GM18505 (cell line): ENCODE measurements around the gene TSGA10IP.

Source experiments
- ATAC-seq: cut with Tn5 transposase; IDR thresholded peaks from one replicate; pipeline ENCODE4 v1.9.1; 2021; ENCODE audit not compliant: unreplicated experiment
- POLR2A ChIP-seq: IDR thresholded peaks from 4 replicates; pipeline ENCODE4 v1.6.1; 2011; ENCODE audit warnings: borderline replicate concordance; ENCODE audit not compliant: insufficient read depth, insufficient read length; ENCODE audit errors: extremely low read depth

Gene TSGA10IP

DNA sequence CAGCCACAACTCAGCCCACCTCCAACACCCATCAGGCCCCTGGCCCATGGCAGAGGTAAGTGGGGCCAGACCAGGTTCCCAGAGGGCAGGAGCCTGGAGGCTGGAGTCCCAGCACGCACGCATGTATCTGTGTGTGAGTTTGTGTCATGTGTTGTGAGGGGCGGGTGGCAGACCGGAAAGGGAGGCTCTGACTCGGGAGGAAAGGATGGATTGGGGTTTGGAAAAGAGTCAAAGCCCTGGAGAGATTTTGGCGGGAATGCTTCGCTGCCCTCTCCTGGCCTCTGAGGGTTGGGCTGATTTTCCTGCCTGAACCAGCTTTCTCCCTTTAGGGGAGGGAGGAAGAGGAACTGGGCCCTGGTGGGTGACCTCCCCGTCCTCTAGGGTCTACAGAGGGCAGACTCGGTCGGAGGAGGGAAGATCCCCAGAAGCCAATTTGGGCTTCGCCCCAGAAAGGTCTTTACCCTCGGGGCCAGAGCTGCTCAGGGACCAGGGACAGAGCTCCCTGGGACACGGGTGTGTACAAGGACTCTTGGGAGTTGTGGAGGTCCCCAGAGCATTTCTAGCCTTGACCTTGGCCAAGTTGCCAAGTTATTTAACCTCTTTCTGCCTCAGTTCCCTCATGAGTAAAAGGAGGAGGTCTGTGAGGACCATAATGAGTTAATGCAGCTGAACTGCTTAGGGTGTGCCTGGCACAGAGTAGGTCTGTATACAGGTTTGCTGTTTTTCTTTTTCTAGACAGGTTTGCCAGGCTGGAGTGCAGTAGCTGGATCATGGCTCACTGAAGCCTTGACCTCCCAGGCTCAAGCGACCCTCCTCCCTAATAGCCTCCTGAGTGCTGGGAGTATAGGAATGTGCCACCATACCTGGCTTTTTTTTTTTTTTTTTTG is 33.4 kb upstream of the TSGA10IP start:
- no peak for TF ChIP-seq POLR2A
- ATAC-seq = no peak

DNA sequence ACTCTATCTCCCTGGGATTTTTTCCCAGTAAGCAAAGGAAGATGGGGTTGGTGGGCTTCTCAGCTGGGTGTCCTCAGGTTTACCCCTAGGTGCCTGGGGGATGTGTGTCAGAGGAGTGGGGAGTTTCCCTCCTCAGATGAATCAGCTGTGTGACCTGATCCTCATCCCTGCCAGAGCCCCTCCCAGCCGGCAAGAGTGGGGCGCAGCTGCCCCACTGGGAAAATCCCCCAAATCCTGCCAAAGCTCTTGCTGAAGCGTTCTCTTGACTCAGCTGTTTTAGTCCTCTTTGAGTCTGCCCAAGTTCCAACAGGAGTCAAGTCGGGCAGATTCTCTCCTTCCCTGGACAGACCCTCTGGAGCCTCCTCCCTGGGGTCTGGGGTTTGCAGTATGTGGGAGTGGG is 32.4 kb upstream of the TSGA10IP start:
- no peak for TF ChIP-seq POLR2A
- ATAC-seq = no peak

DNA sequence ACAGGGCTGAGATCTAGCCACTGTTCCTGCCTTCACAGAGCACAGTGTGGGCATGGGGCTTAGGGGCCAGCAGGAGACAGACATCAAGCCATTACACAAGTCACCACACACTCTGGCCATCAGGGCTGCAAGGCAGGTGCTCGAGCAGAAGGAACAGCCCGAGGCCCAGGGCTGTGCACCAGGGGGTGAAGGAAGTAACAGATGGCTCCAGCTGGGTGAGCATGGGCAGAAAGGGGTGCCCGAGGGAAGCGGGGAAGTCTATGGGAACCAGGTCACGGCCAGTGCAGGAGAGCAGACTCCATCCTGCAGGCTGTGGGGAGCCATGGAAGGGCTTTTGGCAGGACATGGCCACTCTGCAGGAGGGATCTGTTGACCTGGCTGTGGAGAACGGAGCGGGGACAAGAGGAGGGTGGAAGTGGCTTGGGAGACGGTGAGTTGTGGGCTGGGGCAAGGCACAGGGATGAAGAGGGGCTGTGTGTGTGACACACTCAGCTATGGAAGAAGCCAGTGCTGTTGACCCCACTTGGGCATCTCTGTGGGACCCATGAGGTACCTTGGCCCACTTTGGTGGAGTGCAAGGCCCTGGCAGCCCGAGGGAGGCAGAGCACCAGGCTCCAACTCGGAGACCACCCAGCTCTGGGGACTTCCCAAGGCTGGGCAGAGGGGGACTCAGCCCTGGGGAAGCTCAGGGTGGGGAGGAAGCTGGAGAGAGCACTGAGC is 30.0 kb upstream of the TSGA10IP start:
- no peak for TF ChIP-seq POLR2A
- ATAC-seq = no peak

DNA sequence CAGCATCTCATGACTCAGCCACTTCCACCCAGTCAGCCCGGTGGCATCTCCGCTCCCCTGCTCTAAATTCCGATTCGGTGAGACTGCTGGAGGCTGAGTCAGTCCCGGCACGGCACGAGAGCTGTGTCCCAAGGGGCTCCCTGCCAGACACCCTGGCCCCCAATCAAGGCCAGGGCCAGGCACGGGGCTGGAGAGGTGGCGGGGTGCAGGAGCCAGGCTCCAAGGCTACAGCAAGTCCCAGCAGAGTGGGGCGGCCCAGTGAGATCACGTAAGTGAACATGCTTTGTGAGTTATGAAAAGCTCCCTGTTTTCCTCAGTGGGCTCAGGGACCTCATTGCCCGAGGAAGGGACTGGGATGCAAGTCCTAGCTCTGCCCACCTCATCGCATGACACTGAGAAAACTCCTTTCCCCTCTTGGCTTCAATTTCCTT is 29.4 kb upstream of the TSGA10IP start:
- TF ChIP-seq POLR2A = no peak

DNA sequence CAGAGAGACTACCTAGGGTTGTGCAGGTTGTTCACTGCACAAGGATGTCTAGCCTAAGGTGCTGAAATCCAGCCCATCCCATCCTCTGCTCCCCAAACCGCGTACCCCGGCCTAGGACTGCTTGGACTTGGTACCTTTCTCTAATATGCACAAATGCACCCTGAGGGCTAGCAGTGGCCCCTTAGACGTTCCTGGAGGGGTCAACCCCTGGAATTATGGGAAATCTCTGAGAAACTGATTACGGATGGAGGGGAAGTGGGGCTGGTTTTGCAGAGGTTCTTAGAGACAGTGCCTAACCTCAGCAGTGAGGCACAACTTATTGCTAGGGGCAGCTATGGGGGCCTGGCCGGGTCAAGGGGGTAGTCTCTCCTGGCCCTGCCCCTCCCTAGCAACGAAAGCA is 28.9 kb upstream of the TSGA10IP start:
- TF ChIP-seq POLR2A = no peak
- ATAC-seq = no peak

More for the DNA sequence above, 29.4 kb upstream of the TSGA10IP start:
- no peak for ATAC-seq

DNA sequence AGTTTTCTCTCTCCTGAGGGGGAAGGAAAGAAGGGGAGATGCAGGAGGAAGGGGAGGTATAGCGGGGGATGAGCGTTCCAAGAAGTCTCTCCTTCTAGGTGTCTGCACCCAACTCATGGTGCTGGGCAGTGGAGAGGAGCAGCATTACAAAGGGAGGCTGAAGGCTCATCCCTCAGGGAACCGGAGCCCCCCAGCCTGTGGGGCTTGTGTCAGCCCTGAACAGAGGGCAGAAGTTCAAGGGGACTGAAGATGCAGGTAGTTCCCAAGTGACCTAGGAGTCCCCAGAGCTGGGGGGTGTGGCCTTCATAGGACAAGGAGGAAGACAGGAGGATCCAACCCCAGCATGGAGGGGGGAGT is 28.2 kb upstream of the TSGA10IP start:
- no peak for TF ChIP-seq POLR2A
- no peak for ATAC-seq

DNA sequence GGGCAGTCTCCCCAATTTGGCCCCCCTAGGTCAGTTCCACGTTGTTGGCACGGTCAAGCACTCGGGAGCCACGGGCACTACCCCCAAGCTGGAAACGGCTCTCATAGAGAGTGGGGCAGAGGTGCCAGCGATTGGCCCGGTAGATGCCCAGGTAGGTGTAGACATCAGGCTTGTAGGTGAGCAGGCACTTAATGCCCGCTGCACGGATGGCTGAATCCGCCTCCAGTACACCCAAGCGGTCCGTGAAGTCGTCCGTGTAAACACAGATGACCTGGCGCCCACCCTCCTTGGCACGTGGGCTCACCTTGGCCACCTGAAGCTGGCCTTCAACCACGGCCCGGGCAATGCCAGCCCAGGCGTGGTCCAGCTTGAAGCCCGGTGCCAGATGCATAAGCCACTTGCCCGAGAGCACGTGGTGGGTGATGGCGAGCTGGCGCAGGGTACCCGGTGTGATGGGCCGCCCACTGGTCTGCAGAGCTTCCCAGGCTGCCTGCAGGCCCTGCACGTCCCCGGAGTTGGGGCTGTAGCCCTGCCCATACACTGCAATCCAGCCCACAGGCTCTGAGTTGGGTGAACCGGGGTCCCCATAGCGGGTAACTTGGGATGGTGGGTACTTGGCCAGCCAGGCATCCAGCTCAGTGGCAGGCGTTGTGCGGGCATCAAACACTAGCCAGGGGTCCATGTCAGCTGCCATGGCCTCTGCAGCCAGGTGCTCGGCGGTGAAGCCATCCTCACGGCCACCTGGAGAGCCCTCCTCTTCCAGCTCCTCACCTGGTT is 27.7 kb upstream of the TSGA10IP start:
- TF ChIP-seq POLR2A = no peak
- no peak for ATAC-seq

DNA sequence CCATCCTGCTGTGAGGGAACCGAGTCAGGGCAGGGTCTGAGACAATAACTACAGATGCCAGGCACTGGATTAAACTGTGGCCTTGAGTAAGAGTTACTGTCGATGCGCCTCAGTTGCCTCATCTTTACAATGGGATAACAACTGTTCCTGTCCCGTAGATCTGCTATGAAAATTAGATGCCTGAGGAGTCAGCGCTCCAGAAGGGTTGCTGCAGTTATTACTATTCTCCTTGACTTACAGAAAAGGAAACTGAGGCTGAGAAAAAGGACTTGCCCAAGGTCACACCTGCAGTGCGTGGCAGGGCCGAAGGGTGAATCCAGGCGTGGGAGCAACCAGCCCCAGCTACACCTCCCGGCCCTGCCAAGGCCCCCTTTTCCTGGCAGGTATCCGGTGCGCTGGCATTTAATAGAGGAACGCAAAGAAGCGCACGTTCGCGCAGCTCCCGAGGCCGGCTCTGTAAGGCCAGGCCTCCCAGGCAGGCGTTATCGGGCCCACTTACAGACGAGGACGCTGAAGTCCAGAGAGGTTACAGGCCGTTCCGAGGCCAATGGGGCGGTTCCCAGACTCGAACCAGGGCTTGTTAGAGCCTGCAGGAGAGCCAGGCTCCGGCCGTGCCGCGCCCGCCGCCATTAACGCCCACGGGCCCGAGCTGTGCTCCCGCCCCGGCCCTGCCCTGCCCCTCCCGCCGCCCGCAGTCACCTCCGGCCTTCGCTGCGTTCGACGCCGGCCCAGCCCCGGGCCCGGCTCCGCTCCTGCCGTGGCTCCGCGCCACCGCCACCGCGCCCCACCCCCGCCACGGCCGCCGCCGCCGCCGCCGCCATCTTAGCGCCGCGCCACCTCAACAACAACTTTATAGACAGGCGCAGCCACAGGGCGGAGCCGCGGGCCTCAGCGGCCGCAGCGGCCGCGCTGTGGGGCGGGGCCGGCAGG is 26.8 kb upstream of the TSGA10IP start, which contains the start of gene C11orf68:
Gene C11orf68, minus strand, starts transcription at position 852 of the 930 bp plus-strand sequence. Its CDS starts 31 bp downstream, at position 821.
- peak; percentile 50 for ATAC-seq
- TF ChIP-seq POLR2A = peak; percentile 76

DNA sequence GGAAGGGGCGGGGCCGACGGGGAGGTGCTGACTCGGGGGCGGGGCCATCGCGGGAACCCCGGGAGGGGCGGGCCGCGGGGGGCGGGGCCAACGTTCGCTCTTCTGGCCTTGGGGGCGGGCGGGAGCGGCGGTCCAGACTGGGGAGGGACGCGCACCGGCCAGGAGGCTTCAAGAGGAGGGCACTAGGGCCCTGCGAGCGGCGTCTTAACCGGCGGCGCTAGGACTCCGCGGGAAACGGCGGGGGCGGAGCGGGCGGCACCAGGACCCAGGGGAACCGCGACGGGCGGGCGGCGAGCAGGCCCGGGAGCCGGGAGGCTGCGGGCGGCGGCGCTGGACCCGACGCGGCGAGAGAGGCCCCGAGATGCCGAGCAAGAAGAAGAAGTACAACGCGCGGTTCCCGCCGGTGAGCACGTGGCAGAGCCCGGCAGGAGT is 26.1 kb upstream of the TSGA10IP start, which contains the start of gene DRAP1:
Gene DRAP1, plus strand, starts transcription at position 286 of the 432 bp plus-strand sequence. Its CDS starts 76 bp downstream, at position 362.
- ATAC-seq = peak; percentile 75
- no peak for TF ChIP-seq POLR2A

DNA sequence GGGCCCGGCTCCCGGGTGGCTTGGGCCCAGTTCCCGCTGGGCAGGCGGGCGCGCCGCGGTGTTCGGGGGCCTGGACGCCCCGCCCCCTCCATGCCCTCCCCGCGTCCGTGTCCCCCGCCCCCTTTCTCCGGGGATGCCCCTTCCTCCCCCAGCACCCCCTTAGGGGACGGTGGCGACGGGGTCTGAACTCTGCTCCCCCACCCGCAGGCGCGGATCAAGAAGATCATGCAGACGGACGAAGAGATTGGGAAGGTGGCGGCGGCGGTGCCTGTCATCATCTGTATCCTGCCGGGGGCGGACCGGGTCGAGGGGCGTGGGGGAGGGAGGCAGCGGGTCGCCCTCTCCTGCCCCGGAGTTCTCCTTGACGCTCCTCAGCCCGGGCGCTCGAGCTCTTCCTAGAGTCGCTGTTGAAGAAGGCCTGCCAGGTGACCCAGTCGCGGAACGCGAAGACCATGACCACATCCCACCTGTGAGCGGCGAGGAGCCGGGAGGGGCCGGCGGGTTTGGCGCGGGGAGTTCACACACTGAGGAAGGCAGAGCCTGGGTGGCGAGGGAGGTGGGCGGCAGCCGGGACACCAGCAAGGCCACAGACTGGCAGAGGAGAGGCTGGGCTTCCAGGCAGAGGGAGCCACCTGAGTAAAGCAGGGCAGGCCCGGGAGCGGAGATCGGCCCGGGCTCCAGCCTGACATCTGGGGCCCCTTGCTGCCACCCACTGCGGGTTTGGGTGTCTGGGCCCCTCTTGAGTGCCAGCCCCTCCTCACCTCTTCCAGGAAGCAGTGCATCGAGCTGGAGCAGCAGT is 25.5 kb upstream of the TSGA10IP start:
- TF ChIP-seq POLR2A = no peak
- peak; percentile 36 for ATAC-seq

DNA sequence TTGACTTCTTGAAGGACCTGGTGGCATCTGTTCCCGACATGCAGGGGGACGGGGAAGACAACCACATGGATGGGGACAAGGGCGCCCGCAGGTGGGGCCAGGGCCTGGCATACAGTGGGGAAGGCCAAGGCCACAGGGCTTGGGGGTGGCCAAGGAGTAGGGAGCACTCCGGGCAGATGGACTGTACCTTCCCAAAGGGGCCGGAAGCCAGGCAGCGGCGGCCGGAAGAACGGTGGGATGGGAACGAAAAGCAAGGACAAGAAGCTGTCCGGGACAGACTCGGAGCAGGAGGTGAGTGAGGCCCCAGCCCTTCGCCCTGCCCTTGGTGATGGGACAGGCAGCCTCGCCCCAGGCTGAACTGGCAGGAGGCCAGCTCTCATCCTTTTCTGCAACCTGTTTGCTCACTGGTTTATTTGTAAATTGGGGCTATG is 24.9 kb upstream of the TSGA10IP start:
- no peak for TF ChIP-seq POLR2A
- ATAC-seq = no peak
